HG03378 (cell line): ENCODE measurements around the gene PXDN.
"Not testable (repeated sequence)": the region's sequence is repeated elsewhere in the genome, so short reads cannot be mapped to it uniquely, and the experiment has no call there.

ENCODE experiments used
- ATAC-seq: cut with Tn5 transposase; IDR thresholded peaks from one replicate; pipeline ENCODE4 v1.9.1; 2021; ENCODE audit warnings: mild to moderate bottlenecking, moderate library complexity; ENCODE audit not compliant: unreplicated experiment

PXDN gene

DNA sequence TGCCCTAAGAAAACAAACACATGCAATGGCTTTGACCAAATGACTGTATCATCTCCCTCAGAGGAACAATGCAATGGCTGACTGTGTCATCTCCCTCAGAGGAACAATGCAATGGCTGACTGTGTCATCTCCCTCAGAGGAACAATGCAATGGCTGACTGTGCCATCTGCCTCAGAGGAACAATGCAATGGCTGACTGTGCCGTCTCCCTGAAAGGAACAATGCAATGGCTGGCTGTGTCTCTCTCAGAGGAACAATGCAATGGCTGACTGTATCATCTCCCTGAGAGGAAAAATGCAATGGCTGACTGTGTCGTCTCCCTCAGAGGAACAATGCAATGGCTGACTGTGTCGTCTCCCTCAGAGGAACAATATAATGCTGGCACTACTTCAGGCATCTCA, 122.3 kb downstream of the PXDN start:
- not testable (repeated sequence) for ATAC-seq

- ATAC-seq, result no peak
Observed at GRCh38 chr2:1621501-1621900, 122.8 kb downstream of the PXDN start.

GRCh38 chr2:1621041-1621440, 123.3 kb downstream of the PXDN start:
- ATAC-seq, result no peak

- ATAC-seq, result no peak
Observed at GRCh38 chr2:1620081-1620480, 124.2 kb downstream of the PXDN start.

DNA sequence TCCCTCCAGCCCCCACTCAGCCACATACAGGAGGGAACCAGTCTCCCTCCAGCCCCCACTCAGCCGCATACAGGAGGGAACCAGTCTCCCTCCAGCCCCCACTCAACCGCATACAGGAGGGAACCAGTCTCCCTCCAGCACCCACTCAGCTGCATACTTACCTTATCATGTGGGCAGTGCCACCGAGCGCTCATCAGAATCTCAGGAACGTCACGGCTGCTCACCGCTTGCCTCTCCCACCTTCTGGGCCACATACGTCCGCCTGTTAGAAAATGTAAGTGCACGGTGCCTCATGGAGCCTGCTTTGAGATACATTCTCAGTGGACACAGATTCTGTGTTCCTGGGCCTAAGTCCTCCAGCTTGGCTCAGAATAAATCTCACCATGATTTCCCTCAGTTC, 124.8 kb downstream of the PXDN start:
- no peak for ATAC-seq

- no peak for ATAC-seq
Observed at GRCh38 chr2:1618974-1619373, 125.3 kb downstream of the PXDN start.

DNA sequence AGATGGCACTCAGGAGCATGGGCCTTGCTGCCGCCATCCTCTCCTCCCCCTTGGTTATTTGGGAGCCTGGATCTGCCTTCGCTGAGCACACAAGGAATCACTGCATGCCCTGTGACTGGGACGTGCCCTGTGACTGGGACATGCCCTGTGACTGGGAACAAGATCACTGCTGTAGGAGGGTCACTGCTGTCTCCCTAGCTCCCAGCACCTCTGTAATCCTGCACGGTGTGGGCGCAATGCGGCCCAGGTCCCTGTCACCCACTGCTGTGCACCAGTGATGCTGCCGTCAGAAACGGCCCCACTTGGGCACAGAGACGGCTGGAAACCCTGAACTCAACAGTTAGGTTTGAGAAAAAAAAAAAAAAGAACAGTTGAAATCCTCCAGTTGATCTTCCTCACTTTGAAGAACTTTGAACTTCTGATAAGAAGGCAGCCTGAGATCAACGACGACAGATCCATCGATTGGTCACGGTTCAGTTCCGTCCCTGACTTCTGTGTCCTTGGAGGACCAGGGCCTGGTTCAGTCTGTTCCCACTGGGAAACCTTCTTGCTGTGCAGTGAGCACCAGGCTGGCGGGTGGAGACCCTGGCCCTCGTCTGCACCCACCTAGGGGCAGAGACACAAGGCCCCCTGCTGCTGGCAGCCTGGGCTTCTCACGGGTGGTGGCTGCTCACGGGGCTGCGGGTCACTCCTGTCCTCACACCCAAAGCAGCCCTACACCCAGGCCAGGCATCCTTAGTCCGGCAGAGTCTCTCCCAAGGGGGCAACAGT, 125.9 kb downstream of the PXDN start:
- no peak for ATAC-seq

- no peak for ATAC-seq
Observed at GRCh38 chr2:1617425-1618021, 126.8 kb downstream of the PXDN start.

GRCh38 chr2:1614564-1614963, 129.8 kb downstream of the PXDN start:
- no peak for ATAC-seq

DNA sequence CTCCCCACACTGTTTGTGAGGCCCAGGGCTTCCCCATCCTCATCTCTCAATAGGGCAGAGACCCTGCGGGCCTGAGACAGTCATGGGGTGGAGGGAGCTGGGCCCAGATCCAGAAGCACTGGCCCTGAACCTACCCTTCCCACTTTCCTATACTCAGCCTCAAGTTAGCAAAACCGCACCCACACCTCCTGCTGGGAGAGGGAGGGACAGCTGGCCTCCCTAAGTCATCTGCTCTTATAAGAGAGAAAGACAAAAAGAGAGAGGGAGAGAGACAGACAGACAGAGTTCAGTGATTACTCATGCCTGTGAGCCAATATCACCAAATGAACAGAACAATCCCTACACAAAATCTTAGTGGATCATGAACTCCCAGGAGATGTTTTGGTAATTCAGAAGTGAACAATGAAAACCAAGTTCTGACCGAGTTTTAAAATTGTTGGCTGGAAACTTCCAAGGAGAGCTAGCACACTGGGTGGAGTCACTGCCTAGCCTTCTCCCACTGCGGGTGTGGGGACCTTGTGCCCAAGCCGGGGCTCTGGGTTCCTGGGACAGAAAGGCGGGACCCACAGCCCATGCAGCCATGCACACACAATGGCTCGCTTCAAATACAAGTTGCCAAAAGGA, 130.5 kb downstream of the PXDN start:
- ATAC-seq, result no peak

DNA sequence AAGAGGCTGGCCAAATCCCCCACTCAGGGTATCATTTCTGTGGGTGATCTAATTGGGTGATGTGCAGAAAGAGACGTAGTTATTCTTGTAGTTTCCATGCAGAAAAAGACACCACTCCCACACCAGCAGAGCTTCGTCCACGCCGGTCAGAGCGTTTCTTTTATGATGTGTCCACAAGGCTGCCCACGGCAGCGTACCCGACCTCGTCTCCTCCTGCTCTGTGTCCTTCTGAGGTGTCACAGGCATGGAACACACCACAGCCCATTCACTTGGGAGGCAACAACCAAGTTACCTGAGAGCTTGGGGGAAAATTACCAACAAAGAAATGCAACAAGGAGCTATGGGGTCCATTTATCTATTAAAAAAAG, 131.3 kb downstream of the PXDN start:
- ATAC-seq, result no peak

GRCh38 chr2:1612391-1613077, 131.8 kb downstream of the PXDN start:
- no peak for ATAC-seq

- no peak for ATAC-seq
Observed at GRCh38 chr2:1611886-1612285, 132.4 kb downstream of the PXDN start.

- ATAC-seq, result no peak
Observed at GRCh38 chr2:1610096-1610485, 134.2 kb downstream of the PXDN start.

DNA sequence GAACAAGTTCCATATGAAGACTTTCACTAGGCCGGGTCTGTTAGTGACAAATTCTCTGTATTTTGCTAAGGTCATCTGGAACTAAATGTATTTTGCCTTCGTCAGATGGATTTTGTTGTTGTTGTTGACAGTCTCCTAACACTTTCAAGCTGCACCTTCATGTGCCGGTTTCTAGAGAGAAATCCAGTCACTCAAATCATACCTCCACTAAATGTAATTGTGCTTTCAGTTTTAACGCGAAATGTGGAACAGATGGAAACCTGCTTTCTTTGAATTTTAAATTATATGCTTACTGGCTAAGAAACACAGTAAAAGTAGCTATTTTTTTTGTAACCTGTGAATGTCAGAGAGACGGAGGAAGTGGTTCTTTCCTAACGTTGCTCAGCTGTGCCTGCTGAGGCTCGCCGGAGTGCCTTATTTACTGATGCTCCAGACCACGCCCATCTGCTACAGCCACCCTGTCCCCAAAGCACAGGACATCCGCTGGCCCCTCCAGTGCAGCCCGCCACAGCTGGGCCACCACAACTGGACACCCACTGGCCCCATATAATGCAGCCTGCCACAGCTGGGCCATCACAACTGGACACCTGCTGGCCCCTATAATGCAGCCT, 134.7 kb downstream of the PXDN start:
- ATAC-seq, result no peak

GRCh38 chr2:1609040-1609439, 135.3 kb downstream of the PXDN start:
- no peak for ATAC-seq

GRCh38 chr2:1607971-1608688, 136.2 kb downstream of the PXDN start:
- no peak for ATAC-seq

- no peak for ATAC-seq
Observed at GRCh38 chr2:1607236-1607920, 136.9 kb downstream of the PXDN start.

DNA sequence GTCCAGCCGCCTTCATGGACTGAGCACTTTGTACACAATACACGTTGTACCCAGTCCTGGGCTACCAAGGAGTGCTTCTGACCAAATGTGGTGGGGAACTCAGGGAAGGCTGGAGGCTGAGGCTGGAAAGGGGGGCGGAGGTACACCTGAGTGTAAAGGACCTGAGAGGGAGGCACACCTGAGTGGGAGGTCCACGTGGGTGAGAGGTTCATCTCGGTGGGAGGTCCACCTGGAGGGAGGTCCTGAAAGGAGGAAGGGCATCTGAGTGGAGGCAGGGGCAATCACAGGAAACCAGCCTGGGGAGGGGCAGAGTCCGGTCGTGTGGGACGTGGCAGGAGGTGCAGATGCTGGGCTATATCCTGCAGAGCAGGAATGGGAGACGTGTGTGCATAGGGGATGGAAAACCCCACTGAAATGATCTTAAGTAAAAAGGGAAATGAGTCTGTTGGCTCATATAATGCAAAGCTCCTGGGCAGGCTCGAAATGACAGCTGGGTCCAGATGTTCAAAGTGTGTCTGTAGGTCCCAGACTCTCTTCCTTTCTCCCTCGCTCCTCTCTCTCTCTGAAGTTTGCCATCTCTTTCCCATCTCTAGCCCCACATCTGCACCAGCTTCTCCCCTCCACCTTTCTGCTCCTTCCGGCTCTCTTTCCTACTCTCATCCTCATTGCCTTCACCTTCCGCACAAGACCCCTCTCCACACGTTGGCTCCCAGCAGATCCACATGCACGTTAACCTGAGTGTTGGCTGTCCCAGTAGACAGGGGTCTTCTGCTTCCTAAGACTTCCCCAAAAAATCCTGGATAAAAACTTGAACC, 137.7 kb downstream of the PXDN start:
- ATAC-seq, result no peak
